GM12875 (cell line): Measurements from ENCODE around the gene ASTN2.

Experiments used
- H3K4me3 ChIP-seq: one replicate; pipeline ENCODE4 v1.5.1; 2011; ENCODE audit warnings: low read depth, low read length, control low read depth
- TF ChIP-seq, protein P1 (sequence below): IDR thresholded peaks from 2 replicates; pipeline ENCODE4 v1.5.1; 2011; ENCODE audit warnings: low read depth, mild to moderate bottlenecking, control low read depth, inconsistent platforms, low read length, moderate library complexity, borderline replicate concordance; ENCODE audit not compliant: insufficient read depth

The ASTN2 gene

DNA sequence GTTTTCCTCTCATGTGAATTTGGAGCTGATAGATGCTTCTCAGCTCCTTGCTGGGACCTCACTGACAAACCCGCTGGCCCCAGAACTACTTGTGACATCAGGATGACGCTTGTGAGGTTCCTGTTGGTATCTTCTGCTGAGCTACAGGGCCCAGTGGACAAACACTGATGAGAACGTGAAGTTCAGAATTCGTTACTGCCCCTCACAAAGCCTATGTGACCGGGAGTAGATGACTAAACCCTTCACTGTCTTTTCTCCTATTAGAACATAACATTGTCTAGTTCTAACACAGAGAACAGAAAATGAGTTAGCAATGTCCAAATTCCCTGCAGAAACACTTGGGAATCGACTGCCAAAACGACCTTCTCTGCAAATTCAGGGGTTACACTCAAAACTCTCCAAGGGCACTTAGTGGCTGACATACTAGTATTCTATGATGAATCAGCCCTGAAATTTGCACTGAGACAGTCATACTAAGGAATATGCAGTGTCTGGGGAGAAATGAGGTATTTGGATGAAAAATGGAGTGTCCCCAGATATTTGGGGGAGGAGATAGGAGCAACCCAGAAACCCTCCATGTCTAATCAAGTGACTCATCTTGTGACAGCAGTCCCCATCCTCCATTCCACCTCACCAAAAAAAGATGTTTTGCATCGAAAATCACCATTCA lies 871.0 kb downstream of the ASTN2 start:
- TF ChIP-seq, protein P1, sequence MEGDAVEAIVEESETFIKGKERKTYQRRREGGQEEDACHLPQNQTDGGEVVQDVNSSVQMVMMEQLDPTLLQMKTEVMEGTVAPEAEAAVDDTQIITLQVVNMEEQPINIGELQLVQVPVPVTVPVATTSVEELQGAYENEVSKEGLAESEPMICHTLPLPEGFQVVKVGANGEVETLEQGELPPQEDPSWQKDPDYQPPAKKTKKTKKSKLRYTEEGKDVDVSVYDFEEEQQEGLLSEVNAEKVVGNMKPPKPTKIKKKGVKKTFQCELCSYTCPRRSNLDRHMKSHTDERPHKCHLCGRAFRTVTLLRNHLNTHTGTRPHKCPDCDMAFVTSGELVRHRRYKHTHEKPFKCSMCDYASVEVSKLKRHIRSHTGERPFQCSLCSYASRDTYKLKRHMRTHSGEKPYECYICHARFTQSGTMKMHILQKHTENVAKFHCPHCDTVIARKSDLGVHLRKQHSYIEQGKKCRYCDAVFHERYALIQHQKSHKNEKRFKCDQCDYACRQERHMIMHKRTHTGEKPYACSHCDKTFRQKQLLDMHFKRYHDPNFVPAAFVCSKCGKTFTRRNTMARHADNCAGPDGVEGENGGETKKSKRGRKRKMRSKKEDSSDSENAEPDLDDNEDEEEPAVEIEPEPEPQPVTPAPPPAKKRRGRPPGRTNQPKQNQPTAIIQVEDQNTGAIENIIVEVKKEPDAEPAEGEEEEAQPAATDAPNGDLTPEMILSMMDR, result no peak
- no peak overlapping the region for H3K4me3 ChIP-seq

DNA sequence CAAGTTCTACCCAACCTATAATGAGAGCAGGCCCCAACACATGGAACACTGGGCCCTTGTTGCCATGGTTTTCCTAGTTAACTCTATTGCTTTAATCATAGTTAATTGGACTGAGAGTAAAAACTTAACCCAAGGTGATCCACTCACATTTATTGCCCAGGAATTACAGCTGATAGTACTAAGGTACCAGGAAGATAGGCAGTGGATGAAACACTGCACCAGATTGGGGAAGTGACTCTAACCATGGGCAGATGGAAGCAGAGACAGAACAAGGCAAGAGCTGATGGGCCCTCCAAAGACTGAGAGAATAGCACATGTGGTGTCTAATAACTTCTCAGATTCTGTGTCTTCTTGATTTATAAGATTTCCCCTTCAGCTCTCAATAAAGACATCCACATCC lies 873.5 kb downstream of the ASTN2 start:
- TF ChIP-seq, protein P1, result no peak
- no peak overlapping the region for H3K4me3 ChIP-seq

DNA sequence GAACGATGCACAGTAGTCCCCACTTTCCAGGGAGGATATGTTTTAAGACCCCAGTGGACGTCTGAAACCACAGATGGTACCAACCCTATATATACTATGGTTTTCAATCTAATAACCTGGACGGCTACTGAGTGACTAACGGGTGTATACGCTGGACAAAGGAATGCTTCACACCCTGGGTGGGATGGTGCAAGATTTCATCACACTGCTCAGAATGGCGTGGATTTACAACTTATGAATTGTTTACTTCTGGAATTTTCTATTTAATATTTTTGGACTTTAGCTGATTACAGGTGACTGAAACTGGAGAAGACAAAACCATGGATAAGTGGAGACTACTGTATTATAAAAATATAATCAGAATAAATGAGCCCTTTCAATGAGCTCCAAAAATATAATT lies 875.3 kb downstream of the ASTN2 start:
- TF ChIP-seq, protein P1, result no peak
- H3K4me3 ChIP-seq, result no peak overlapping the region

DNA sequence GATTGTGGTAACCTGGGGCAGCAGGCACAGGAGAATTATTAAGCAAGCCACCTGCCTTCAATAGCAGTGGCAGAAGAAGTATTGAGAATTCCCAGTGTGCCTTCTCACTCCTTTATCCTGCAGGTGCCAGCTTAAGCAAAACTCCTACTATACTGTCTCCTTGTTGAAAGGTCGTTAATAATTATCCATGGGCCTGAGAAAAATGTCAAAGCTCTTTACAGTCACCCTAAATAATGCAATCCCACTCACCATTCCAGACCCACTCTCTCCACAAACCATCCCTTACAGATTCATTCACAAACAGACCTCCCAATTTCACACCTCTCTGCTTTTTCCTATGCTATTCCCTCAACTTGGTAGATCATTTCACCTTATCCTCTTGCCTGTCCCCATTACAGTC lies 889.2 kb downstream of the ASTN2 start:
- TF ChIP-seq, protein P1, result no peak
- H3K4me3 ChIP-seq, result no peak overlapping the region

DNA sequence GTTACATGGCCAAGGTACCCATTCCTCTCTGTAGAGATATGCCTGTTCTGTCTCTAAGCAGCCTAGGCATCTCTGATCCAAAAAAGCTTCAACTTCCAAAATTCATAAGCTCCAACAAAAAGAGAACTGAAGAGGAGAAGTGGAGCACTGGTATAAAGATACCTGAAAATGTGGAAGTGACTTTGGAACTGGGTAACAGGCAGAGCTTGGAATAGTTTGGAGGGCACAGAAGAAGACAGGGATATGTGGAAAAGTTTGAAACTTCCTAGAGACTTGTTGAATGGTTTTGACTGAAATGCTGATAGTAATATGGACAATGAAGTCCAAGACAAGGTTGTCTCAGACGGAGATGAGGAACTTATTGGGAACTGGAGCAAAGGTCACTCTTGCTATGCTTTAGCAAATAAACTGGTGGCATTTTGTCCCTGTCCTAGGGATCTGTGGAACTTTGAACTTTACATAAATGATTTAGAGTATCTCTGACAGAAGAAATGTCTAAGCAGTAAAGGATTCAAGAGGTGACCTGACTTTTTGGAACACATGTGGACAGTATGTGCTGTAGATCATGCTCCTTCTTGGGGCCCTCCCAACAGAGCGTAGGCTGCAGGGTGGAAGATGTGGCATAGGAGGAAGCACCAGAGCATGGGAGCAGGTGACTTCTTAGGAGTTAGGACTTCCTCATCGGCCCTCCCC lies 889.9 kb downstream of the ASTN2 start:
- TF ChIP-seq, protein P1, result no peak

DNA sequence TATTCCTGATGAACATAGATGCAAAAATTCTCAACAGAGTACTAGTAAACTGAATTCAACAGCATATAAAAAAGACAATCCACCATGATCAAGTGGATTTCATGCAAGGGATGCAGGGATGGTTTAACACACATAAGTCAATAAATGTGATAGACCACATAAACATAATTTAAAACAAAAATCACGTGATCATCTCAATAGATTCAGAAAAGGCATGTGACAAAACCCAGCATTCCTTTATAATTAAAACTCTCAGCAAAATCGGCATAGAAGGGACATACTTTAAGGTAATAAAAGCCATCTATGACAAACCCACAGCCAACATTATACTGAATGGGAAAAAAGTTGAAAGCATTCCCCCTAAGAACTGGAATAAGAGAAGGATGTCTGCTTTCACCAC lies 894.6 kb downstream of the ASTN2 start:
- no peak overlapping the region for H3K4me3 ChIP-seq
- TF ChIP-seq, protein P1, result no peak

More for the DNA sequence above, 889.9 kb downstream of the ASTN2 start:
- no peak overlapping the region for H3K4me3 ChIP-seq

DNA sequence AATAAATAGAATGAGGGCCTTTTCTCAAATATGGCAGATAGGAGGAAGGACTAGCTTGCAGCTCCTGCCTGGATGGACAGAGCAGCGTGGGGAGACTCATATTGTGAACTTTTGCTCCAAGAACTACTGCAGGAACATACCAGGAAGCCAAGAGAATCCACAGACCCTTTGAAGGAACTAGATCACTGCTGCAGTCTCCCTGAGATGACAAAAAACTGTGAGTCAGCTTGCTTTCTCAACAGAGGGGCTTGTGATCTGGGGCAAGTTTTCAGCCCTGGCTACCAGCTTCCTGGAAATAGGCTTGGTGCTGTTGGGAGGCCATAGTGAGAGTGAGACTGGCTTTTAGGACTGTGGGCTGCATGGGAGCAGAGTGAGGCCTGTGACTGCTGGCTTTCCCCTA lies 898.4 kb downstream of the ASTN2 start:
- H3K4me3 ChIP-seq, result no peak overlapping the region
- TF ChIP-seq, protein P1, result no peak
